ENCODE results near the gene TCF4.

TCF4 gene

GRCh38 chr18:55625901-55626300 is 37.9 kb upstream of the TCF4 start:
- DNase-seq (ENCODE audit: low read depth) = no peak
- TF ChIP-seq CTCF (conservative IDR thresholded peaks at IDR 0.05; ENCODE audit: low read depth, low read length) = no peak
- no peak overlapping the region for H3K4me3 ChIP-seq (ENCODE audit: low read length)

GRCh38 chr18:55623626-55624025 is 35.6 kb upstream of the TCF4 start:
- DNase-seq (ENCODE audit: low read depth) = no peak
- TF ChIP-seq CTCF (conservative IDR thresholded peaks at IDR 0.05; ENCODE audit: low read depth, low read length) = no peak

GRCh38 chr18:55610506-55610905 is 22.5 kb upstream of the TCF4 start:
- no peak for TF ChIP-seq CTCF (conservative IDR thresholded peaks at IDR 0.05; ENCODE audit: low read depth, low read length)
- no peak for DNase-seq (ENCODE audit: low read depth)
- H3K4me3 ChIP-seq (ENCODE audit: low read length) = no peak overlapping the region

More at GRCh38 chr18:55623626-55624025, 35.6 kb upstream of the TCF4 start:
- H3K4me3 ChIP-seq (ENCODE audit: low read length) = no peak overlapping the region

- no peak for TF ChIP-seq CTCF (conservative IDR thresholded peaks at IDR 0.05; ENCODE audit: low read depth, low read length)
- DNase-seq (ENCODE audit: low read depth) = no peak
- H3K4me3 ChIP-seq (ENCODE audit: low read length) = no peak overlapping the region
Measured at GRCh38 chr18:55609160-55609825, 21.3 kb upstream of the TCF4 start.

- no peak for TF ChIP-seq CTCF (conservative IDR thresholded peaks at IDR 0.05; ENCODE audit: low read depth, low read length)
- no peak for DNase-seq (ENCODE audit: low read depth)
- H3K4me3 ChIP-seq (ENCODE audit: low read length) = no peak overlapping the region
Measured at GRCh38 chr18:55608497-55608896, 20.5 kb upstream of the TCF4 start.

GRCh38 chr18:55607773-55608172 is 19.8 kb upstream of the TCF4 start:
- DNase-seq (ENCODE audit: low read depth) = no peak
- no peak for TF ChIP-seq CTCF (conservative IDR thresholded peaks at IDR 0.05; ENCODE audit: low read depth, low read length)
- no peak overlapping the region for H3K4me3 ChIP-seq (ENCODE audit: low read length)

- H3K4me3 ChIP-seq (ENCODE audit: low read length) = no peak overlapping the region
- DNase-seq (ENCODE audit: low read depth) = no peak
- TF ChIP-seq CTCF (conservative IDR thresholded peaks at IDR 0.05; ENCODE audit: low read depth, low read length) = no peak
Measured at GRCh38 chr18:55605733-55606338, 17.8 kb upstream of the TCF4 start.
